GM21360 (cell line): ENCODE measurements around the gene ABCA3.
"Not testable (repeated sequence)": the region's sequence is repeated elsewhere in the genome, so short reads cannot be mapped to it uniquely, and the experiment has no call there.

Experiments
- ATAC-seq: cut with Tn5 transposase; IDR thresholded peaks from one replicate; pipeline ENCODE4 v1.9.1; 2021; ENCODE audit warnings: mild to moderate bottlenecking, moderate library complexity; ENCODE audit not compliant: unreplicated experiment

Gene ABCA3

DNA sequence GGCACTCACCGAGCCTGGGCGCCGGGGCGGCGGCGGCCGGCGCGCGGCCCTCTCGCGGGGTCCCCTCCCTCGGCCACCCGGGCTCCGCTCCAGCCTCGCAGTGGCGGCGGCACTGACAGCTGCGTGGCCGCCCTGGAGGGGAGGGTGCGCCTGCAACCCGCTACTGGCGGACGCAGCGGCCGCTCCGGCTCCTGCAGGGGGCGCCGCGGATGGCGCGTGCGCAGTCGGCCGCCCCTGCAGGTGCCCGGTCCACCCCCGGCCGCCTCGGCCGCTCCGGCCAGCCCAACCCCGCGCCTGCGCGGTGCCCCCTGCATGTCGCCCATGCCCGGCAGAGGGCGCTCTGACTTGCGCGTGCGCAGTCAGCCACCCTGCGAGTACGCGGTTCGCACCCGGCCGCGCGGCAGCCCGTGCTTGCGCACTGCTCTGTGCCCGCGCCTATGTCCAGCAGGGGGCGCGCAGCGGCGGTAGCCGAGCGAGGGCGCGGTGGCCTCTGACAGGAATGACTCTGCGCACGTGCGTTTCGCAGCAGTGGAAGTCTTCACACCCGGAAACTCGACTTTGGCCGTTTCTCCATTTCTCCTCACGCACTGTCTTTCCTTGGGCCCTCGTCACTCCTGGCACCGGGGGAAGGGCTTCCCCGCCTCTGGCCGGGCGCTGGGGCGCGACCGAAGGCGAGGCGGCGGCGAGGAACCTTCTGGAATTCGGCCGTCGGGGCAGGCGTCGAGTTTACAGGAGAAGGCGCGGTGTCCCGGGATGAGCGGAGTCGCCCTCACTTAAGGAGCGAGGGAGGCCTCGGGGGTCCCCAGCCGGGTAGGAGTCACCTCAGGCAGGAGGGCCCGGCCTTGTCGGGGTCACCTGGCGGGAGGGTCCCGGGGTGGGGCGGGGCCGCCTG lies at the start of gene ABCA3:
Gene ABCA3 (minus strand): TSS at position 165 of the 892 bp plus-strand sequence. CDS start 14,262 bp downstream, outside the sequence.
- ATAC-seq: peak; percentile 79

GRCh38 chr16:2388875-2389433 lies 48.4 kb upstream of the ABCA3 start:
- no peak for ATAC-seq

GRCh38 chr16:2388139-2388874 lies 47.8 kb upstream of the ABCA3 start:
- no peak for ATAC-seq

- no peak for ATAC-seq
Measured at GRCh38 chr16:2386990-2387389, 46.5 kb upstream of the ABCA3 start.

- not testable (repeated sequence) for ATAC-seq
Measured at GRCh38 chr16:2385982-2386381, 45.5 kb upstream of the ABCA3 start.

DNA sequence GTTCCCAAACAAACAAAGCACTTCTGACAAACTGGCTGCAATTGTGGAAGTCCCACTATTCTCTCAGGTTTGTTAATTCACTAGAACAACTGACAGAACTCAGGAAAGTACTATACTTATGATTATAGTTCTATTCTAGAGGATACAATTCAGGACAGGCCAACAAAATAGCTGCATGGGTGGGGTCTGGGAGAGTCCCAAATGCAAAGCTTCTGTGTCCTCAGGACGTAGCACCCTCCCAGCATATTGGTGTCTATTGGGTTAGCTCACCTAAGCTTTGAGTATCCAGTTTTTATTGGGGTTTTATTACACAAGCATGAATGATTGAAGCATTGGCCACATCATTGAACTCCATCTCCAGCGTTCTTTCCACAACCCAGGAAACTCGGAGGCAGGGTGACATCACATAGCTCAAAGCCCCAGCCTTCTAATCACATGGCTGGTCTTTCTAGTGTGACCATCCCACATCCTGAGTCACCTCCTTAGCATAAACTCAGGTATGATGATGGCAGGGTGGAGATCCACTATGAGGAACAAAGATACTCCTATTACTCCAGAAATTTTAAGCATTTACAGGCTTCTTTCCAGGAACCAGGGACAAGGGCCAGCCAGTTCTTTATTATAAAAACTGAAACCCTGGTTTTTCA lies 44.8 kb upstream of the ABCA3 start:
- ATAC-seq: no peak

DNA sequence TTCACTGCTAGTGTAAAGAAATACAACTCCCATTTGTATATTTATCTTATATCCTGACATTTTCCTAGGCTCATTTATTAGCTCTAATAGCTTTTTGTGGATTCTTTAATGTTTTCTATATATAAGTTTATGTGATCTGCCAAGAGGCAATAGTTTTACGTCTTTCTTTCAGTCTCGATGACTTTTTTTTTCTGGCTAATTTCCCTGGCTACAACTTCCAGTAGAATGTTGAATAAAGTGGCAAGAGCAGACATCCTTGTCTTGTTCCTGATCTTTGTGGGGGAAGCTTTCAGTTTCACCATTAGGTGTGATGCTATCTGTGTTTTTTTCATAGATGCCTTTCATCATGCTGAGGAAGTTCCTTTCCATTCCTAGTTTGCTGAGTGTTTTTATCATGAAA lies 43.9 kb upstream of the ABCA3 start:
- ATAC-seq: no peak

GRCh38 chr16:2383501-2383900 lies 43.0 kb upstream of the ABCA3 start:
- no peak for ATAC-seq

DNA sequence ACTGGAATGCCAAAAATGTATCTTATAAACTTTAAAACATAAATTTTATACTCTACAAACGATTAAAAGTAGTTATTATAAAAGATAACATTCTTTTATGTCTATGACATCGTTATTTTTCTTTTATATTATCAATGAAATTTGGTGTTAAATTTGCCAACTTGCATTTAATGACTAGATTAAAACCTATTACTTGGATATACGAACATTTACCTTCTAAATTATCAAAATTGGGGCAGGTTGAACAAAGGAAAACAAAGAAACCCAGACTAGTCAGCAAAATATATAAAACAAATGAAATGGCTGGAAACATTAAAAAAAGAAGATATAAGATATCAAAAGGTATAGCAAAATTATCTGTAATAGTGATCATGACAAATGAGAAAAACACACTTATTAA lies 34.1 kb upstream of the ABCA3 start:
- no peak for ATAC-seq

DNA sequence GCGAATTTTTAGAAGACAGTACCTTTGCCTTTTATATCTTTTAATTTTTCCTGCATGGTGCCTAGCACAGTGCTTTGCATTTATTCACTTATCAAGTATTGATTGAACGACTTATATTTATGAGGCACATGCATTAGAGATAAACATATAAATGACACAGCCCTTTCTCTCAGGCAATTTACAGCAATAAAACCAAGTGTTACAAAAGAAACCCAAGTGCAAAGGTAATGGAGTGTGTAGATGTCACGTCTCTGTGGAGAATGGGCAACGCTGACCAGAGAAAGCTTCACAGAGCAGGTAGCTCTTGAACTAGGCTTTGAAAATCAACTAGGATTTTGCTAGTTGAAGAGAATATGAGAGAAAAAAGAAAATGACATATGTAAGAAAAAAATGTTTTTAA lies 32.6 kb upstream of the ABCA3 start:
- ATAC-seq: no peak

DNA sequence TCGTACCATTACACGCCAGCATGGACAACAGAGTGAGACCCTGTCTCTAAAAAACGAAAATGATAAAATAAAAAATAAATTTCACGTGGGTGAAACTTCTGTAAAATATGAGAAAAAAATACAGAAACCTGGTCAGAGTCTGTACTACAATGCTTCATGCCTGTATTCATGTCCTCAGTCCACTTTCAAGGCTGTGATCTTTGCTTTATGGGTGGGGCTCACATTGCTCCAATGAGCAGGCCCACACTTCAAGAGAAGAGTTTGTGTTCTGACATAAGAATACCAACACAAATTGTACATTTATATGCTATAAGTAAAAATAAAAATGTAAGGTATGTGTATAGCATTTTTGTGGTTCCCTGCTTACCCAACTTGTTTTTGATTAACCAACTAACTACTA lies 32.2 kb upstream of the ABCA3 start:
- ATAC-seq: no peak

DNA sequence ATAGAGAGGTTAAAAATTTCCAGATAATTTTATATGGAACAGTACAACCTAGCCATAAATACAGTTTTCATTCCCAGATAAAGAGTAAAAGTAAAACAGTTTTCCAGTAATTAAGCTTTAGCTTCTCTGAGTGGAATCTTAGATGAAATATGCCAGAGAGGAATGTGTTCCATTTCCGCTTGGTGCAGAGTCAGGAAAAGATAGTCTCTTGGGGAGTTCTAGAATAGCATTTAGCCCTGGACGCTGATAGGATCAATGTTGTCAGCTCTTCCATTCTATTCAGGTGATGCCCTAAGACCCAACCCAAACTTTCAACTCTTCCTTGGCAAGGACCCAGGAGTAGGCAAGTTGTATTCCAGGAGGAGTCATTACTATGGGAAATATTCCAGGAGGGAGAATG lies 30.9 kb upstream of the ABCA3 start:
- ATAC-seq: no peak

DNA sequence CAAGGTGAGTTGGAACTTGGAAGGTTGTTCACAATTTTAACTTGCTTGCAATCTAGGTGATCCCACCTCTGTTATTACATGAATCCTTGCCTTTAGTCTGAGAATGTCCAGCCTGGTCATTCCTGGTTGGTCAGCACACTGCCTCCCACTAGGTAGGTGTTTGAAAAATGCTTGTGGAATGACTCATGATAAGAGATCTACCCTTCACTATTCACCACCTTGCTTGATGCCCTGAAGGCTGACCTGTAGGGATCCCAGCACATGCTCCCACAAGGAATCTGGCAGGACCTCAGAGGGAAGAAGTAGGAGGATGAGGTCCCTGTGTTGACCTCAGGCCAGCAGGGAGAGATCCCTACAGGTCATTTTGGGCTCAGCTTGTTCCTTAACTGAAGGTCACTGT lies 30.2 kb upstream of the ABCA3 start:
- ATAC-seq: no peak

DNA sequence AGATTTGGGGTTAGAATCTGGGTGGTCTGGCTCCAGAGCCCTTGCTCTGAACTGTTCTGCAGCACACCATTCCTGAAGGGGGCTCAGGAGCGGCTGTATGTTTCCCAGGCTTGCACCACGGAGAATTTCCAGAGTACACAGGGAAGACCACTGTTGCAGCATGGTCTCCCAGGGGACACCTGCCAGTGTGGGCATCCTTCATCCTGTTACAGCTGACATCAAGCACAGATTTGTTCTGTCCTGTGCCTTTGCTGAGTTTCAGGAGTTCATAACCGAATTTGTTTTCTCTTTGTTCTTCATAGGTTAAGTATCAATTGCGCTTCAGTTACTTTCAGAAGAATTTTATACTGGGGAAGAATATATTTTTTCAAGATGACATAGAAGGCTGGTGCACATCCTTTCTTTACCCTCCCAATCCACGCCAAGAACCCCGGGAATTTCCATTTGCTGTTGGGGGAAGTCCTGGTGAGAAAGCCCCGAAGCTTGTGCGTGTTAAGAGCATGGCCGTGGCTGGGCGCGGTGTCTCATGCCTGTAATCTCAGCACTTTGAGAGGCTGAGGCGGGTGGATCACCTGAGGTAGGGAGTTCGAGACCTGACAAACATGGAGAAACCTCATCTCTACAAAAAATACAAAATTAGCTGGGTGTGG lies 26.3 kb upstream of the ABCA3 start:
- ATAC-seq: no peak

DNA sequence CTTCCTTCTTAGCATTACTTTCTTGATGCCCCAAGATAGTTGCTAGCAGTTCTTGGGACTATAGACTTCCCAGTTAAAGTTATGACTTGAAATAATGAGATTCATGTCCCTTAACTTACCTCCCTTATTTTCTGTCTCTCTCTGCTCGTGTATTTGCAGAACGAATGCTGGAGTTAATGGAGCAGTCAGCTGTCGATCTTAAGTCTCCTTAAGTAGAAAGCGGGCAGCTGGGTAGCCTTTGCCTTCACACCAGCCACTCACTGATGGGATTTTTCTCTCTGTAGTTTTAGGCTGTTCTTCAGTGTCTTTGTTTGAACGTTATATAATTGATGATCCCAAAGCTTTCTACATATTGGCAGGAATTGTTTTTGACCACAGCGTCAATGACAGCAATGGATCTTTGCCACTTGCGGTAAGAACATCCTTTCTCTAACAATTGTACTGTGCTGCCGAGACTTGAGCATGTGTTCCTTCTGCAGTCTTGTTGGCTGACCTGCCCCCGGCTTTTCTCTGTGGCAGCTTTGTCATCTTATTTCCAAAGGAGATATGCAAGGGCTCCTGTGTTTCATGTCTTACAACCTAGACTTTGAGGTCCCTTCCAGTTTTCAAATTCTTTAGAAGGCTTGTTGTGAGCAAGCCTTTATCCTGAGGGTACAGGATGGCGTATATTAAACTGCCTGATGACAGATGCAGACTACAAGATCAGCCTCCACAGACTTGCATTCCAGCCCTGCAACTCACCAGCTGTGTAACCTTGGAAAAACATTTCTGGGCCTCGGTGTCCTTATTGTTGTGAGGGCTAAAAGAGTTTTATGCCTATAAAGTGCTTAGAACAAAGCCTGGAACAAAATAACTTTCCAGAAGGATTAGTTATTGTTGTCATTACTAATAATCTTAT lies 25.1 kb upstream of the ABCA3 start:
- no peak for ATAC-seq

DNA sequence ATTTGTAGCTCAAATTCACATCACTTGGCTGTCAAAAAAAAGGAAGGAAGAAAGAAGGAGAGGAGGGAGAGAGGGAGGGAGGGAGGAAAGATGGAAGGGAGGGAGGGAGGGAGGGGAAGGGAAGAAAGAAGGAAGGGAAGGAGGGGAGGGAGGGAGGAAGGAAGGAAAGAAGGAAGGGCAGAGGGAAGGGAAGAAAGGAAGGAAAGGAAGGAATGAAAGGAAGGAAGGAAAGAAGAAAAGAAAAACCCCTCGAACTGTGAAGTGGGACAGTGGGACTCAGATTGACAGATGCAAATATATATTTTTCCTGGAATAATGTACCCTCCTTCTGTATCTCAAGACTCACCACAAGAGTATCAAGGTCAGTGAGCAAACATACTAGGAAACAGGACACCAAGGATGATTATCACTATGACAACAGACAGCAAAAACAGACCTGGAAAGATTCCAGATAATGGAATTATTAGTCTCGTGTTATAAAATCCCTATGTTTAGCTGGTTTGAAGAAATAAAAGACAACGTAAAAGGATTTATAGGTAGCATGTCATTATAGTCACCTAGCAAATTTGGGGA lies 24.2 kb upstream of the ABCA3 start:
- no peak for ATAC-seq

DNA sequence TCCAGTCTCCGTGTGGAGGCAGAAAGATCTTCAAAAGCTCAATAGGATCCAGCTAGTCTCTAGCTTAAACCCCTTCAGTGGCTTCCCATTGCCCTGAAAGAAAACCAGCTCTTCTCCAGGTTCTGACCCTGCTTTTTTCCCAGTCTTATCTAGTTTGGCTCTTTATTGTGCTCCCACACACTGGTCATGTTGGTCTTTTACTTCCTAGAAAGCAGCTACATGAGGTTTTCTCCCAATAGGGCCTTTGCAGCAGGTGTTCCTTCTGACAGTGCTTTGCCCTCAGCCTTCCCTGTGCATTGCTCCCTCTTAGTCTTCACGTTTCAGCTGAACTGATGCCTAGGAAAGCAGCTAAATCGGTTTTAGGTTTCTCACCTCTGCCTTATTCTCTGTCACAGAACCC lies 21.7 kb upstream of the ABCA3 start:
- ATAC-seq: no peak

GRCh38 chr16:2361129-2361528 lies 20.6 kb upstream of the ABCA3 start:
- ATAC-seq: no peak

GRCh38 chr16:2359919-2360318 lies 19.4 kb upstream of the ABCA3 start:
- ATAC-seq: no peak
